Germinal center (tissue), 1 donor: ENCODE results near the gene NDUFA7.
"Not testable (repeated sequence)": the region's sequence is repeated elsewhere in the genome, so short reads cannot be mapped to it uniquely, and the experiment has no call there.

Experiments used
- DNase-seq: peaks from one replicate; pipeline ENCODE4 v3.0.0; 2012; ENCODE audit warnings: mixed read lengths, low spot score

Gene NDUFA7

DNA sequence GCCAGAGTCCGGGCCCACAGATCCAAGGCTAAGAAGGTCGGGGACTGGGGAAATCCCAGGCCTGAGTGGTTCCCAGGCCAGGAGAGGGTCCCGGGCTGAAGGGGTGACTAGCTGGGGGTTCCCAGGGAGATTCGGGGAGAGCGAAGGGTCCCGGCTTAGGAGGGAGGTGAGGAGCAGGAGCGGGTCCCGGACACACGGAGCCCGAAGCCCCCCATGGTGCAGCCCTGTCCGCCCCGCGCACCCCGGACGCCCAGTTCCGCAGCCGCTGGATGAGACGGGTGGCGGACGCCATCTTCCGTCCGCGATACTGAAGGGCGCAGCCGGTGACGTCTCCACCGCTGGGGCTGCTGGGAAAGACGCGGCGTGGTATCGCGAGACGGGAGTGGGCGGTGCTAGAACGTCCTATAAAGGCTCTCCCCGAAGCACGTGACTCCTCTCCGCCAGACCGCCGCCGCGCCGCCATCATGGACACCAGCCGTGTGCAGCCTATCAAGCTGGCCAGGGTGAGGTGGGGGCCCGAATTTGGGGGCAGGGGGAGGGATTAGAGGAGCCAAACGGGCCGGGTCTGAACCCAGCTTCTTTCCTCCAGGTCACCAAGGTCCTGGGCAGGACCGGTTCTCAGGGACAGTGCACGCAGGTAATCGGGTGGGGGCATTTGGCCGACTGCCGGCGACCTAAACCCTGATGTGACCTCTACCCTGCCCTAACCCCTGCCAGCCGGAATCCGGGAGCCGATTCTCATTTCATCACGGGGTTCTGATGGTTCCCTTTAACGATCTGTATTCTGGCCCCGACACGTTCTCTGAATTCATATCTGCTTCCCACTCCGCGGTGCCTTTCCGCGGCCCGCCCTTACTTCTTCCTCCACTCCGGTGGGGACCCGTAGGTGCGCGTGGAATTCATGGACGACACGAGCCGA lies at the start of gene NDUFA7, which contains the start of gene RPS28:
Gene NDUFA7 (minus strand): TSS at position 309 of the 919 bp plus-strand sequence. CDS start 17 bp downstream, at position 292.
Gene RPS28 (plus strand): TSS at position 430 of the 919 bp plus-strand sequence. CDS start 35 bp downstream, at position 465.
- DNase-seq, result peak; percentile 95

DNA sequence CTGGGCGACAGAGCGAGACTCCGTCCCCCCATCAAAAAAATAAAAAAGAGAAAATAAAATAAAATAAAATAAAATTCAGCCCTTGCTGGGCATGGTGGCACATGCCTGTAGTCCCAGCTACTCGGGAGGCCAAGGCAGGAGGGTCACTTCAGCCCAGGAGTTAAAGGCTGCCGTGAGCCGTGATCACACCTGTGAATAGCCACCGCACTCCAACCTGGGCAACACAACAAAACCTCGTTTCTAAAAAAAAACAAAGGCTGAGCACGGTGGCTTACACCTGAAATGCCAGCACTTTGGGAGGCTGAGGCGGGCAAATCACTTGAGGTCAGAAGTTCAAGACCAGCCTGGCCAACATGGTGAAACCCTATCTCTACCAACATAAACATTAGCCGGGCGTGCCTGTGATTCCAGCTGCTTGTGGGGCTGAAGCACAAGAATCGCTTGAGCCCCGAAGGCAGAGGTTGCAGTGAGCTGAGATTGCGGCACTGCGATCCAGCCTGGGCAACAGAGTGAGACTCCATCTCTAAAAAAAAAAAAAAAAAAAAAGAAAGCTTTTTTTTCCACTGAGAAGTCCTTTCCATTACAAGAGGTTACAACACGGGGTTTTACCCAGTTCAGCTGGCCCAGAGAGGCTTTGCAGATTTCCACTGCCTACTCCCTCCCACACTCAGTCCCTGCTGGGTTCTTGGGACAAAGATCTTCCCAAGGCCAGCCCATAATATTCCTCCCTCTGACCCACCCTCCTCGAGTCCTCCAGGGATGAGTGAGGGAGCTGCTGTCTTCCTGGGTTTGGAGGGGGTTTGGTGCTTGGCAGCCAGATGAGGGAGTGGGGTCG lies 49.2 kb upstream of the NDUFA7 start:
- DNase-seq, result no peak

DNA sequence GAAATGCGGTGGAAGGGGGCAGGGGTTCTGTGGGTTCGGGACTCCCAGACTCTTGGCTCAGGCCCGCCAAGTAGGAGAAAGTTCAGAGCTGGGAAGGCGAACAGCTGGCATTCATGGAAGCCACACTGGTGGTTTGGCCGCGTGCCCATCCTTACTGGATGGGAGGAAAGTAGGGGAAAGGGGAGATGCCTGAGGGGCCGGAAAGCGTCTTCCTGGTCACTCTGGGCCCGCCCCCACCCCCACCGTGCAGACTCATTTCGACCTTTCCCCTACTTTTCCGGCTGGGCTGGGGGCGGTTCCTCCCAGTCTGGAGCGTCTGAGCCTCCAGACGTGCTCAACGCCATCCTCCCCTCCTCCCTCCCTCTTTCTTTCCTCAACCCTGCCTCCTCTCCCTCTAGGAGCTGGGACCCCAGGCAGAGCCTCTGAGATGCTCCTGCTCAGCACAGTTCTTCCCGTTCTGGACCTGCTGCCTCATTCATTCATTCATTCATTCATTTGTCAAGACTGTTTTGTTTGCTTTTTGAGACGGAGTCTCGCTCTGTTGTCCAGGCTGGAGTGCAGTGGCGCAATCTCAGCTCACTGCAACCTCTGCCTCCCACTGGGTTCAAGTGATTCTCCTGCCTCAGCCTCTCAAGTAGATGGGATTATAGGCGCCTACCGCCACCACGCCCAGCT lies 46.3 kb upstream of the NDUFA7 start:
- DNase-seq, result no peak

DNA sequence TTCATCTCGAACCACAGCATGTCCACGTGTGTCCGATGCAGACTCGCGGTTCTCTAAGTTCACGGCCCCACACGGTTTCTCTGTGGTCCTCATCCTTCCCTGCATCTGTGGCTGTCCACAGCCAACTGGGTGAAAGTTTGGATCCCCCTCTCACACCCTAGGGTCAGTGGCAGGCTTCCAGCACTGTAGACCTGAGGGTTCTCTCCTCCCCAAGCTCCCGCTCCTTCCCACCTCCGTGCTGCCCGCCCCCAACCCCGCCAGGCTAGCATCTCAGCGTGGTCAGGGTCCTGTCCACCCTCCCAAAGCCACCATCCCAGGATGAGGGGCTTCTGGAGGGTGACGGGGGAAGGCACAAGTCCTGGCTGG lies 45.8 kb upstream of the NDUFA7 start:
- DNase-seq, result no peak

DNA sequence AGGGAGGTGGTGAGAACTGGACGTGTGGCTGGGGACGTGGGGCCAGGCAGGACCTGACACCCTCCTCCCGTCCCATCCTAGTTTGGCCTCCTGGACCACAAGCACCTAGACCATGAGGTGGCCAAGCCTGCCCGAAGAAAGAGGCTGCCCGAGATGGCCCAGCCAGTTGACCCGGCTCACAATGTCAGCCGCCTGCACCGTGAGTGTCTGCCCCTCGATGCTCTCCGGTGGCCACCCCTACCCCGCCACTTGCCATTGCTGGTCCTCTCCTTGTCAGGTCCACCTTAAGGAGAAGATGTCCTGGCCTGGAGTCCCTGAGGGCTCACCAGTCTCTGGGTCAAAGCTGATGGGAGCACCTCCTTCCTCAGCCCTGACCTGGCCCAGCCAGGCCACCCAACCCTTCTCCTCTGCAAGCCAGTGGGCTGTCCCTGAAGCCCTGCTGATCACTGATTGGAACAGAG lies 45.0 kb upstream of the NDUFA7 start:
- no peak for DNase-seq

DNA sequence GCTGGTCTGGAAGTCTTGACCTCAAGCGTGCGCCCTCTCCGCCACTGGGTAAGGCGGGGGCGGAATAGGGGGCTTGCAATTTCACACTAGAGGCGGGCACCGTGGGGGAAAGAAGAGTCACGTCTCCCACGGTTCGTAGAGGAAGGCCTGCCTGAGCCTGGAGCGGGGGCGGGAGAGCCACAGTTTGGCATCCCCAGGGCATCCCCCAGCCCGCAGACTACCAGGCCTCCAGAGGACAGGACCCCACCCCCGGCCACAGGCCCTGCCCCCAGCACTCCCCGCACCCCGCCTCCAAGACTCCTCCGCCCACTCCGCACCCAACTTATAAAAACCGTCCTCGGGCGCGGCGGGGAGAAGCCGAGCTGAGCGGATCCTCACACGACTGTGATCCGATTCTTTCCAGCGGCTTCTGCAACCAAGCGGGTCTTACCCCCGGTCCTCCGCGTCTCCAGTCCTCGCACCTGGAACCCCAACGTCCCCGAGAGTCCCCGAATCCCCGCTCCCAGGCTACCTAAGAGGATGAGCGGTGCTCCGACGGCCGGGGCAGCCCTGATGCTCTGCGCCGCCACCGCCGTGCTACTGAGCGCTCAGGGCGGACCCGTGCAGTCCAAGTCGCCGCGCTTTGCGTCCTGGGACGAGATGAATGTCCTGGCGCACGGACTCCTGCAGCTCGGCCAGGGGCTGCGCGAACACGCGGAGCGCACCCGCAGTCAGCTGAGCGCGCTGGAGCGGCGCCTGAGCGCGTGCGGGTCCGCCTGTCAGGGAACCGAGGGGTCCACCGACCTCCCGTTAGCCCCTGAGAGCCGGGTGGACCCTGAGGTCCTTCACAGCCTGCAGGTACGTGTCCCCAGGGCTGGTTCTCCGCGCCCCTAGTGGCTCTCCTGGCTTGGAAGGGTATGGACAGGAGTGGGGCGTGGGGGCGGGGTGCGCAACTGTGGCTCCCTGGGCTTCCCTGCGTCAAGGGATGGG lies 42.9 kb upstream of the NDUFA7 start, which contains the start of gene ANGPTL4:
Gene ANGPTL4 (plus strand): TSS at position 353 of the 969 bp plus-strand sequence. CDS start 167 bp downstream, at position 520.
- DNase-seq, result no peak

DNA sequence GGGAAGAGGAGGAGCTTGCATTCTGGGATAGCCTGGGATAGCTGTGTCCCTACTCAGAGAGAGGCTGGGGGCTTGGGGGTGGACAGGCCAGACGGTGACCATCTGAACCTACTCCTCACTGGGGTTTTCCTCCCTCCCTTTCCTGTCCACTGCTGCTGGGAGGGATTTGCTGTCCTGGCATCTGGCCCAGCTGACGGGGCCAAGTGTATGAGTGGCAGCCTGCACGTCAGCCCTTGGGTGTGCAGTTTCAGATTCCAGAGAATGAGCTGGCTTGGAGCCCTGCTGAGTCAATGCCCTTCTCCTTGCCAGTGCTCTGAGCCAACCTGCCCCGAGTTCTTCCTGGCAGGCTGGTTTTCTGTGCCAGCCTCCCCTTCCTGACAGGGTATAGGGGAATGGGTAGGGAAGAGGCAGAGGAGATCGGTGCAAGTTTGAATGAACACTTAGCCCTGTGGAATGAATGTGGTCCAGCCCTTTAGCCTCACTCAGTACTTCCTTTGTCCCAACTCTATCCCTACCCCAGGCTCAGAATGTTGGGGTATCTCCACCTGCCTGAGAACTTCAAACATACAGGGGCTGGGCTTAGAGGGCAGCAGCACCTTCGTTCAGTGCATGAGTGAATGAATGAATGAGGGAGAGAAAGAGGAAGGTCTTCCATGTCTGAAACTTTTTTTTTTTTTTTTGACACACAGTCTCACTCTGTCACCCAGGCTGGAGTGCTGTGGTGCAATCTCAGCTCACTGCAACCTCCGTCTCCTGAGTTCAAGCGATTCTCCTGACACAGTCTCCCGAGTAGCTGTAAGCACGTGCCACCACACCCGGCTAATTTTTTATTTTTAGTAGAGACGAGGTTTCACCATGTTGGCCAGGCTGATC lies 41.0 kb upstream of the NDUFA7 start:
- DNase-seq, result no peak

DNA sequence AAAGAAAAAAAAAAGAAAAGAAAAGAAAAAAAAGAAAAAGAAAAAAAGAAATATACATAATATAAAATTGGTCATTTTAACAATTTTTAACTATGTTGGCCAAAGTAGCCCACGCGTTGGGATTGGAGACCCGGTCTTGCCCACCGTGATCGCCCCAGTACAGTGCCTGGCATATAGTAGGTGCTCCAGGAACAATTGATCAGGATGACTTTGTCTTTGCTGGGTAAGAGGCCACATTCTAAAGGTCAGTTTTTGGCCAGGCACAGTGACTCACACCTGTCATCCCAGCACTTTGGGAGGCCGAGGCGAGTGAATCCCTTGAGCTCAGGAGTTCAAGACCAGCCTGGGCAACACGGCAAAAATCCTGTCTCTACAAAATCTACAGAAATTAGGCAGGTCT lies 39.0 kb upstream of the NDUFA7 start:
- DNase-seq, result no peak

DNA sequence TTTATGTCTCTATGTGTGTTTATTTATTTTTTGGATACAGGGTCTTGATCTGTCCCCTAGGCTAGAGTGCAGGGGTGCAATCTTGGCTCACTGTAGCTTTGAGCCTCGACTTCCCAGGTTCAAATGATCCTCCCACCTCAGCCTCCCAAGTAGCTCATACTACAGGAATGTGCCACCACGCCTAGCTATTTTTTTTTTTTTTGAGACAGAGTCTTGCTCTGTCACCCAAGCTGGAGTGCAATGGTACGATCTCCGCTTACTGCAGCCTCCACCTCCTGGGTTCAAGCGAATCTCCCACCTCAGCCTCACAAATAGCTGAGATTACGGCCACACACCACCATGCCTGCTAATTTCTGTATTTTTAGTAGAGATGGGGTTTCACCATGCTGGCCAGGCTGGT lies 37.8 kb upstream of the NDUFA7 start:
- DNase-seq, result no peak

DNA sequence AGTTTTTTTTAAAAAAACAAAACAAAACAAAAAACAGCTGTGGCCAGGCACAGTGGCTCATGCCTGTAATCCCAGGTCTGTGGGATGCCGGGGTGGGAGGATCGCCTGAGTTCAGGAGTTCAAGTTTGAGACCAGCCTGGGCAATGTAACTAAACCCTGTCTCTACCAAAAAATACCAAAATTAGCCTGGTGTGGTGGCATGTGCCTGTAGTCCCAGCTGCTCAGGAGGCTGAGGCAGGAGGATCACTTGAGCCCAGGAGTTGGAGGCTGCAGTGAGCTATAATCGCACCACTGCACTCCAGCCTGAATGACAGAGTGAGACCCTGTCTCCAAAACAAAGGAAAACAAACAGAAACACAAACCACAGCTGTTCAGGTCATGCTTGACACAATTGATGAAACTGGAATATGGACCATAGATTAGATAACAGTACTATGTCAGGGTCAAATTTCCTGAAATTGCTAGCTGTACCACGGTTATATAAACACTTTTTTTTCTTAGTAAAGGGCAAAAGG lies 35.9 kb upstream of the NDUFA7 start:
- DNase-seq, result no peak

DNA sequence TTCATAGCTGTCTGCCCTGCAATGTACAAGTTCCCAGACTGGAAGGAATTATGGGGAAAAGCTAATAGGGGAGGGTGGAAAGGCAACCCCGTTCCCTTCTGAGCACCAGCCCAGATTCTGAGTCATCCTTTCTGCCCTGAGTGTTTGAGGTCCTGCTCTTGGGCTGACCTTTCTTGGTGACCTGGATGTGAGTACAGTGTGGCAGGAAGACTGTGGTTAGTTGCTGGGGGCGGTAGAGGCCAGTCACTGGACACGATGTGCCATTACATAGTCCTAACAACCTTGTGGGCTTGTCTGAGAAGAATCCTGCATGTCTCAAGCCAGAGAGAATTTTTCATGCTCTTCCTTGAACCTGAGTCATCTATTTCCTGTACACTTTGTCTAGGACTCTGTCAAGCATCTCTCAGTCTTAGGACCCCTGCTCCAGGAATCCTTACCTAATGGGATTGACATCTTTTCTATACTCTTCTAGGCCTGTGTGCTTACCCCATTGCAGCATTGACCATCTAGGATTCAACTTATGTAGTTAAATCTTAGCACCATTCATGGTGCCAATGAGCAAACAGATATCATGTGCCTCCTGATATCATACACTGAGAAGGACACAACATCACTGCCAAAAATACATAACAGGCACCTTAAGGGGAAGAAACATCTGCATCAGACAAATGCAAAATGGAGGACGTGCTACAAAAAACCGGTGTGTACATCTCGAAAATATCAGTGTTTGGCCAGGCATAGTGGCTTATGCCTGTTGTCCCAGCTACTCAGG lies 34.6 kb upstream of the NDUFA7 start:
- DNase-seq, result no peak

DNA sequence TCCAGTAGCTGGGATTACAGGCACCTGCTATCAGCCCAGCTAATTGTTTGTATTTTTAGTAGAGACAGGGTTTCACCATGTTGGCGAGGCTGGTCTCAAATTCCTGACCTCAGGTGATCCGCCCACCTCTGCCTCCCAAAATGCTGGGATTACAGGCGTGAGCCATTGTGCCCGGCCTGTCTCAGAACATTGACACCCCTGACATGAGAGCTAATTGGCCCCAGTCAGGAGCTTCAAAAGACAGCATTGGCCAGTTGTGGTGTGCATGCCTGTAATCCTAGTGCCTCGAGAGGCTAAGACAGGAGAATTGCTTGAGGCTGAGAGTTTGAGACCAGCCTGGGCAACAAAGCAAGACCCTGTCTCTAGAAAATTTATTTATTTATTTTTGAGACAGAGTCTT lies 31.7 kb upstream of the NDUFA7 start:
- DNase-seq, result not testable (repeated sequence)

DNA sequence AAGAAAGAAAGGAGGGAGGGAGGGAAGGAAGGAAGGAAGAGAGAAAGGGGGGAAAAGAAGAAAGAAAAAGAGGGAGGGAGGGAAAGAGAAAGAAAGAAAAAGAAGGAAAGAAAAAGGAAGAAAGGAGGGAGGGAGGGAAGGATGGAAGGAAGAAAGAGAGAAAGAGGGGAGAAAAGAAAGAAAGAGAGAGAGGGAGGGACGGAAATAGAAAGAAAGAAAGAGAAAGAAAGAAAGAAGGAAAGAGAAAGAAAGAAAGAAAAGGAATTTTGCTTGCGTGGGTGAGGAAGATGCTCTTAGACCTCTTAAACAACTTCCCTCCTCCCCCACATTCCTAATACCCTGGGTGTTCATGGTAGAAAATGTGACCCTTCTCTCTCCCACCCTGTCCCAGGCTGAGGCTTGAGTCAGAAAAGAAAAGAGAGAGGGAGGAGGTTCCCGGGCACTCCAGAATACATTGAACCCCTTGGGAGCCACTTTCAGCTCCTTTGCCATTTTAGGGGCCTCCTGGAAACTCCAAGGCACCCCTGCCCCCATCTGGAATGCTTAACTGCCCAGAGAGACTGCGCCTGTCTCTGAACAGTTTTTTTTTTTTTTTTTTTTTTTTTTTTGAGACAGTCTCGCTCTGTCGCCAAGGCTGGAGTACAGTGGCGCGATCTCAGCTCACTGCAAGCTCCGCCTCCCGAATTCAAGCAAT lies 31.1 kb upstream of the NDUFA7 start:
- no peak for DNase-seq

DNA sequence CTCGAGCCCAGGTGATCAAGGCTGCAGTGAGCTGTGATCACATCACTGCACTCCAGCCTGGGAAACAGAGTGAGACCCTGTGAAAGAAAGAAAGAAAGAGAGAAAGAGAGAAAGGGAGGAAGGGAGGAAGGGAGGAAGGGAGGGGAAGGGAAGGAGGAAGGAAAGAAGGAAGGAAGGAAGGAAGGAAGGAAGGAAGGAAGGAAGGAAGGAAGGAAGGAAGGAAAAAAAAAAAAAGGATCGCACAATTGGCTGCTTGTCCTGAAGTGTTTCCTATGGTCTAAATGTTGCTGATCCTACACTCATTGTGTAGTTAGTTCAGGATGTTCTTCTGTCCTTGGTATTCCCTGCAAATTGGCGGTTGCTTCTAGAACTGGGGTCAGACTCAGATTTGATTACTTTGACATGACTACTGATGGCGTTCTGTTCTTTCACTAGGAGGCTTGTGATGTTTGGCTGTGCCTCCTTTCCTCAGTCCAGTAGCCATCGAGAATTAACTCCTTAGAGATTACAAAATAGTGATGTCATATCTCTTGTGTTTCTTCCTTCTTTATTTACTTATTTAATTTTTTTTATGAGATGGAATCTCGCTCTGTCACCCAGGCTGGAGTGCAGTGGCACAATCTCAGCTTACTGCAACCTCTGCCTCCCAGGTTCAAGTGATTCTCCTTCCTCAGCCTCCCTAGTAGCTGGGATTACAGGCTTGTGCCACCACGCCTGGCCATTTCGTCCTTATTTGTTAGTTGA lies 28.6 kb upstream of the NDUFA7 start:
- DNase-seq, result not testable (repeated sequence)

DNA sequence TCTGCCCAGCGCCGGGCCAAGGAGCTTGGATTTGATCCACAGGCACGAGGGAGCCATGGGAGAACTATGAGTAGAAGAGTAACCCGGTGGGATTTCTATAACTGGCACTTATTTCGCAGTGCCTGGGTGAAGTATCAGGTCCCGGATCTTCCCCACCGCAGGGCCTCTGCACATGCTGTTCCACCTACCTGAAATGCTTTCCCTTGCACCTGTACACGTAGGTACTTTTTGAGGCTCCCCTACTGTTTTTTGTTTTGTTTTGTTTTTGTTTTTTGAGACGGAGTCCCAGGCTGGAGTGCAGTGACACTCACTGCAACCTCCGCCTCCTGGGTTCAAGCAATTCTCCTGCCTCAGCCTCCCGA lies 22.3 kb upstream of the NDUFA7 start:
- DNase-seq, result no peak

DNA sequence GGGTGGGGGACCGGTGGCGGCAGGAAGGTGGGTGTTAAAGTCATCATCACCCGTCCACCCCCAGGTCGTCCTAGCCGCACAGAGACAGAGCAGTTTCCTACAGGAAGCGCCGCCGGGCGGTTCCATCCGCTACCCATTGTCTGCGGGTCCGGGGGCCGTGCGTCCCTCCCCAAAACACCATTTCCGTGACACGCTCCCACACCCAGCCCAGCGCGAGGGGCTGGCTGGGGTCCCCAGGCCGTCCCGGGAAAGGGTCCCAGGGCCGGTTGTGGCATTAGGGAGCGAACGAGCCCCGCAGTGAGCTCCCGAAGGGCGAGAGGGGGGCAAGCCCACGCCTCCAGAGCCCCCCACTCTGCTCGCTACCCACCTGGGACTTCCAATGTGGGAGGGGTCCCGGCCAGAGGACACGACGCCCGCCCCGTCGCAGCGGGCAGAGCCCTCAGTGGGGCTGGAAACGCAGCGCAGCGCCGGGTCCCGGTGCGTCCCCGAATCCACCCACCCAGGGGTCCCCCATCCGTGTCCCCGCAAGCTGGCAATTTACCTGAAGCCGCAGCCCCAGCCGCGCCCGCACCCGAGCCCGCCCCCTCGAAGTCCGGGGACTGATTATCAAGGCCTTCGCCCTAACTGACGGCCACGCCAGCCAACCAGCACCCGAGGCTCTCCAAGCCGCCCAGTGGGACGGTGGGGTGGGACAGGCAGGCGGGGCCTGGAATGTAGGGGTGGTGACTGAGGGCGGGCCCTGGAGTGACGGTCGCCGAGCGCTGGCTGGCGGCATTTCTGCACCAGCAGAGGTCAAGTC lies 21.7 kb upstream of the NDUFA7 start, which contains the start of gene KANK3:
Gene KANK3 (minus strand): TSS at position 579 of the 799 bp plus-strand sequence. CDS start 5,434 bp downstream, outside the sequence.
- peak; percentile 97 for DNase-seq

DNA sequence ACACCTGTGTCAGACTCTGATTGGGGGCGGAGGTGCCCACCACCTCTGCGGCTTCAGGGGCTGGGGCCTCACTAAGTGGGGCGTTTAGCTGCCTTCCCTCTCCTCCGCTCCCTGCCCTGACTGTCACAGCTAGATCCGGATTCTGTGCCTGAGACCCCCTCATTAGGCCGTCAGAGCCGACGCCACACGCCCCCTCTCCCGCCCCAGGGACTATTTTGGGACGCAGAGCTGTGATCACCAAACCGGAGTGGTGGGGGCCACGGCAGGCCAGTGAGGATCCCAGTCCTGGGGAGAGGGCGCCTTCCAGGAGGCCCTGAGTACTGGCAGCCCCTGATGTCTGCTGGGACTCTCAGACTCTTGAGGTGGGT lies 21.1 kb upstream of the NDUFA7 start:
- DNase-seq, result no peak
